Measurements from ENCODE around the gene CAPN10. TPM values are rescaled to one million over a fixed set of nuclear protein-coding genes. Genes with fewer than 3 reads are reported as not detected.

The CAPN10 gene
- total and polyA plus RNA-seq, 7 donors, result 5.0 to 15.0 (median 8.9) TPM

DNA sequence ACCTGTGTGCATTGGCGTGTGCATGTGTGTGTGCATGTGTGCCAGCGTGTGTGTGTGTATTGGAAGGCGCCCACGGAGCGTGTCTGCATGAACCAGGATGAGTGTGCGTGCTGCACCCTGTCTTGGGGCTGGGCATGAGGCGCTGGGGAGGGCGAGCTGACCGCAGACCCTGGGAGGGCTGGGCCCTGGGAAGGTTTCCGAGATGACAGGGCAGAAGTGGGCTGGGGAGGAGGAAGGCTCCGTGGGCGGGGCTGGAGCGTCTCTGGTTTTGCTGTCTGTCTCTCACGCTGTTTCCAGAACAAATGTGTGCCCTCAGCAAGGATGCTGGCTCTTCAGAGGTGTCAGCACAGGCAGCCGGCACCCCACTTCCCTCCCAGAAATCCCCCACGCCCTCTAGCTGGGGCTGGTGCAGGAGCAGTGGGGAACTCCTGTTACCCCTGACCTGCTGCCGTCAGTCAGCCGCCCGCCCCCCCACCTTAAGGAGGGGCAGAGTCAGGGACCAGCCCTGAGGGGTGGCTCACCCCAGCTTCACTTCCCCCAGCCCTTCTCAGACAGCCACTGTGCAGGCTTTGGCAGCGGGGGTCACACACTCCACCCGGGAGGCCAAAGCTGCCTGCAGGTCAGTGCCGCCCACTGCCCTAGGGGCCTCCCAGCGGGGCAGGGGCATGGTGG is 38.6 kb downstream of the CAPN10 start, which contains the start of gene GPR35:
Gene GPR35, plus strand, starts transcription at position 531 of the 672 bp plus-strand sequence. CDS start 4,473 bp downstream, outside the sequence.
- TF ChIP-seq, protein P1, sequence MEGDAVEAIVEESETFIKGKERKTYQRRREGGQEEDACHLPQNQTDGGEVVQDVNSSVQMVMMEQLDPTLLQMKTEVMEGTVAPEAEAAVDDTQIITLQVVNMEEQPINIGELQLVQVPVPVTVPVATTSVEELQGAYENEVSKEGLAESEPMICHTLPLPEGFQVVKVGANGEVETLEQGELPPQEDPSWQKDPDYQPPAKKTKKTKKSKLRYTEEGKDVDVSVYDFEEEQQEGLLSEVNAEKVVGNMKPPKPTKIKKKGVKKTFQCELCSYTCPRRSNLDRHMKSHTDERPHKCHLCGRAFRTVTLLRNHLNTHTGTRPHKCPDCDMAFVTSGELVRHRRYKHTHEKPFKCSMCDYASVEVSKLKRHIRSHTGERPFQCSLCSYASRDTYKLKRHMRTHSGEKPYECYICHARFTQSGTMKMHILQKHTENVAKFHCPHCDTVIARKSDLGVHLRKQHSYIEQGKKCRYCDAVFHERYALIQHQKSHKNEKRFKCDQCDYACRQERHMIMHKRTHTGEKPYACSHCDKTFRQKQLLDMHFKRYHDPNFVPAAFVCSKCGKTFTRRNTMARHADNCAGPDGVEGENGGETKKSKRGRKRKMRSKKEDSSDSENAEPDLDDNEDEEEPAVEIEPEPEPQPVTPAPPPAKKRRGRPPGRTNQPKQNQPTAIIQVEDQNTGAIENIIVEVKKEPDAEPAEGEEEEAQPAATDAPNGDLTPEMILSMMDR (IDR thresholded peaks at IDR 0.05), result no peak
- no peaks in the 10 kb centered on the region for H3K27me3 ChIP-seq (ENCODE audit: insufficient read depth in 3 of 3, low read length in 2 of 3)
- H3K4me1 ChIP-seq, result no peaks in the 10 kb centered on the region
- H3K27ac ChIP-seq, result no peak within 1 kb of the TSS
- no peaks in the 10 kb centered on the region for H3K9me3 ChIP-seq
- no peak within 1 kb of the TSS for H3K4me3 ChIP-seq
- intact Hi-C loops (cut with DNase I), result no loop called here
- DNase-seq (peak; percentile 19 to 62), ATAC-seq (peak in 1 of 4 donors; percentile 10)
- 47 to 56% (median 48%) methylated on average over 22 to 23 of the region's 23 CpGs for WGBS, 3 donors
- H3K36me3 ChIP-seq (ENCODE audit: insufficient read depth in 1 of 2, low read depth in 1 of 2), result no peaks in the 10 kb centered on the region

DNA sequence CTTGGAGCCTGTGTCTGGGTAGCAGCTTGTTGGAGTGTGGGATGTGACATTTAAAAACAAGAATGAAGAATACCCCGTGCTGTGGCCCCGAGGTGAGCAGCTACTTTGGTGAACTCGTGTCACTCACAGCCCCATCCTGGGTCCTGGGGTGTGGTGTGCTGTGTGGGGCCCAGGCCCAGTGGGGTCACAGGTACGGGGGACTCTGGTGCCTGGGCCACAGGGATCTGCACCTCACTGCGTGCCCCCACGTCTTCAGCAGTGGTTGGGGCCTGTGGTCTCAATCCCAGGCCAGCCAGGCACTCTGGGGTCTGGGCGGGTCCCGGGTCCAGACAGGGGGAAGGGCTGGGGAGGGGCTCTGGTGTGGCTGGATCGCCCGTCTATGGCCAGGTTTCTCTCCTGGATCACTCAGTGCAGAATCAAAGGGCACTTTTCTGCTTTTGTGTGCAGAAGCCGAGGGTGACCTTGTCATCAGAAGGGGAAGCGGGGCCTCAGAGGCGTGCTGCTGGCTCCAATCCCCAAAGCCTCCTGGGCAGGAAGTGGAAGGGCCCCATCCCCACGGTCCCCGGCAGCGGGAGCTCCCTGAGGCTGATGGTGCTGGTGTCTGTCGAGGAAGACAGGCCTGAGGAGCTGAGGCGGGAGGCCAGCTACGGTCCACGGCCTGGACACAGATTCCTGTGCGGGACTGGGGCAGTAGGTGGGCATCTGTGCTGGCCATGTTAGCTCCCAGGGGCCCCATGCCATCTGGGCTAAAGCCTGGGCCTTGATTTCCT is 40.2 kb downstream of the CAPN10 start:
- ATAC-seq, result no peak
- no peaks in the 10 kb centered on the region for H3K9me3 ChIP-seq
- no peaks in the 10 kb centered on the region for H3K27me3 ChIP-seq (ENCODE audit: insufficient read depth in 3 of 3, low read length in 2 of 3)
- H3K27ac ChIP-seq, result no peak overlapping the region
- H3K4me1 ChIP-seq, result no peaks in the 10 kb centered on the region
- no peak overlapping the region for H3K4me3 ChIP-seq
- intact Hi-C loops (cut with DNase I), result no loop called here
- TF ChIP-seq, protein P1 (IDR thresholded peaks at IDR 0.05), result no peak
- H3K36me3 ChIP-seq (ENCODE audit: insufficient read depth in 1 of 2, low read depth in 1 of 2), result no peaks in the 10 kb centered on the region
- 57 to 73% (median 65%) methylated on average over 19 to 21 of the region's 21 CpGs for WGBS, 3 donors
- peak; percentile 14 to 54 for DNase-seq

DNA sequence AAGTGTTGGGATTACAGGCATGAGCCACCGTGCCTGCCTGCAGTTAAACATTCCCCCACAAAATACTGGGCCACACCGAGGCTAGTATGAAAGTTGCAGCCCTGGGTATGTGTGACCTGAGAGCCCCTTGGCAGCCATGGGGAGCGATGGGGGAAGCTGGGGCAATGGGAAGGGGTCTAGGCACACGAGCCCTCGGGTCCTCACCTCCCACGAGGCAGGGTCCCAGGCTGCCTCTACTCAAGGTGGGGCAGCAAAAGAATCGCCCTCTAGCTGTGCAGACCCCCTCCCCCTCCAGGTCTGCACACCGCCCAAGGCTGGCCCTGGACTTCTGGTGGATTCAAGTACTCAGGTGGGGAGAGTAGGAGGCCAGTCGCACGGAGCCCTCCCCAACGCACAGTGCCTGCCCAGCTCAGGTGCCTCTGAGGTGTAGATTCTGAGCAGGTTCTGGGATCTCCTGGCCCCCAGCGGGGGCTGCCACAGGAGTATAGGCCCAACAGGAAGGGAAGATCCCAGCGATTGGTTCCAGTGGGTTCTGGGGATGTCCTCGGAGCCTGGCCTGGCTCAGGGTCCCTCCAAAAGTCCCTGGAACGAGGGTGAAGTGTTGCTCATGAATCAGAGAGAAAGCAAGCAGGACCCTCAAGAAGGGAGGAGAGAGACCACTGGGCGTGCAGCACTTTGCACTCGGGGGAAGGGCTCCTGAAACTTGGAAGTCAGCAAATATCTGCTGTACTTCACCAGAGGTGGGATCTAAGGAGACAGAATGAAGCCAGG is 41.4 kb downstream of the CAPN10 start:
- TF ChIP-seq, protein P1 (IDR thresholded peaks at IDR 0.05), result no peak
- no peaks in the 10 kb centered on the region for H3K36me3 ChIP-seq (ENCODE audit: insufficient read depth in 1 of 2, low read depth in 1 of 2)
- H3K4me1 ChIP-seq, result no peaks in the 10 kb centered on the region
- WGBS, 3 donors, result 84 to 92% (median 87%) methylated on average over 16 to 17 of the region's 17 CpGs
- DNase-seq, result peak in 1 of 2 donors; percentile 32
- no peaks in the 10 kb centered on the region for H3K27me3 ChIP-seq (ENCODE audit: insufficient read depth in 3 of 3, low read length in 2 of 3)
- intact Hi-C loops (cut with DNase I), result no loop called here
- no peaks in the 10 kb centered on the region for H3K9me3 ChIP-seq
- no peak overlapping the region for H3K4me3 ChIP-seq
- H3K27ac ChIP-seq, result no peak overlapping the region
- no peak for ATAC-seq

DNA sequence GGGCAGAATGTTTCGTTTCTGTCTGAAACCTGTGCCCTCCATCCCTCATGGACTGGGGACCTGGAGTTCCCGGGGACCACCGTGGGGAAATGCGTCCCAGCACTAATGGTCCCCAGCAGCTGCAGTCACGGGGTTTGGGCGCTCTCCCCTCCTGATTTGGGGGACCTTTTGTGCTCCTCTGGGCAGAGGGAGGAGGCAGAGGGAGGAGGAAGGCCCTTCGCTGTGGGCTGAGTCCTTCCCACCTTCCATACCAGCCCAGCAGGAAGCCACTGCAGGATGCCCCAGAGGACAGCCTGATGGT is 41.9 kb downstream of the CAPN10 start:
- intact Hi-C loops (cut with DNase I), result no loop called here
- peak in 1 of 2 donors; percentile 20 for DNase-seq
- 70 to 86% (median 79%) methylated on average over 6 to 7 of the region's 7 CpGs for WGBS, 3 donors

More for the DNA sequence above, 41.9 kb downstream of the CAPN10 start:
- H3K4me1 ChIP-seq, result no peaks in the 10 kb centered on the region
- H3K9me3 ChIP-seq, result no peaks in the 10 kb centered on the region
- H3K4me3 ChIP-seq, result no peak overlapping the region
- ATAC-seq, result no peak
- no peaks in the 10 kb centered on the region for H3K27me3 ChIP-seq (ENCODE audit: insufficient read depth in 3 of 3, low read length in 2 of 3)
- no peak overlapping the region for H3K27ac ChIP-seq
- H3K36me3 ChIP-seq (ENCODE audit: insufficient read depth in 1 of 2, low read depth in 1 of 2), result no peaks in the 10 kb centered on the region
- TF ChIP-seq, protein P1 (IDR thresholded peaks at IDR 0.05), result no peak
